ENCODE data around the gene DOP1B.
"Not testable (repeated sequence)": the region's sequence is repeated elsewhere in the genome, so short reads cannot be mapped to it uniquely, and the experiment has no call there.

The DOP1B gene

DNA sequence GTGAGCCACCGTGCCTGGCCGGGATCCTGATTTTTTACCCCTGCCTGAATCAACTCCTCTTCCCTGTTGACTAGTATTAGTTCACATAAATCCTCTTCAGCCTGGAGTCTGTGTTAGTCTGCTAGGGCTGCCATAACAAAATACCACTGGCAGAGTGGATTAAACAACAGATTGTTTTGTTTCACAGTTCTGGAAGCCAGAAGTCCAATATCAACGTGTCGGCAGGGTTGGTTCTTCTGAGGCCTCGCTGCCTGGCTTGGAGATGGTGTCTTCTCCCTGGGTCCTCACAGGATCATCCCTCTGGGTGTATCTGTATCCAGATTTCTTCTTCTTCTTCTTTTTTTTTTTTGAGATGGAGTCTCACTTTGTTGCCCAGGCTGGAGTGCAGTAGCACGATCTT, 18.2 kb downstream of the DOP1B start:
- DNase-seq, result no peak

DNA sequence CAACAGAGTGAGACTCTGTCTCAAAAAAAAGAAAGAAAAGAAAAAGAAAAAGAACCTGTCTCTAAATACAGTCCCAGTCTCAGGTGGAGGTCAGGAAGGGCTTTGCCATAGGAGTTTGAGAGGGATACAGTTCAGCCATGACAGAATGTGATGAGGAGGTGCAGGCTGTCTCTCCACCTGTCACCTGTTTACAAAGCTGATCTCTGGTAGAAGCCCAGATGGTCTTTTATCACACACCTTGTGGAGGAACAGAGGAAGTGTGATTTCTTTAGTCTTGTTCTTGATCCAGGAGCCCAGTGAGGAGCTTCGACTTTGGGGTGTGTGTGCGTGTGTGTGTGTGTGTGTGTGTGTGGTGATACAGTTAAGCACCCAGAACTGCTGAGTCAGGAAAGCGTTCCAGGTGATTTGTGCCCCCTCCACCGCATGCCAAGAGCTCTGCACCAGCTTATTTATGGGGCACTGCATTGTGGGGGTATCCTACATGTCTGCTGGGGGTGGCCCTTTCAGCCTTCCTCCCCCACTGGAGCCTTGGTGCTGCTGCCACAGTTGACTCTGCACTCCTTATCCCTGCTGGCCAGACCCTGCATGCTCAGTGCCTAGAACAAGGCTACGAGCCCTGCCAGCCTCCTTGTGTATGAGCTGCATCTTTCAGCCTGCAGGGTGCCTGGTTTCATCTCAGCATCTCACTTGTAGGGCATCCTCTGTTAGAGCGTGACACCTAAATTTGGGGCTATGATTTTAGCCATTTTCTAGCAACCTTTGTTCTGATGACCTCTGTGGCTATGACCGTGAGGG, 19.3 kb downstream of the DOP1B start:
- no peak for DNase-seq

DNA sequence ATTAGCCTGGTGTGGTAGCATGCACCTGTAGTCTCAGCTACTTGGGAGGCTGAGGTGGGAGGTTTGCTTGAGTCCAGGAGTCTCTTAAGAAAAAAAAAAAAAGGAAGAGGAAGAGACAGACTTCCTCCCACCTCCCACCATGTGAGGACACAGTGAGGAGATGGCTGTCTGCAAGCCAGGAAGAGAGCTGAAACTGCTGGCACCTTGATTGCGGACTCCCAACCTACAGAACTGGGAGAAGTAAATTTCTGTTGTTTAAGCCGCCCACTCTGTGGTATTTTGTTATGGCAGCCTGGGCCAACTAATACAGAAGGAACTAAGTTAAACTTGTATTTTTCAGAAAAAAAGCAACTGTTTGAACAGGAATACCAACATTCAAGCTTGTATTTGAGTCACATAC, 21.7 kb downstream of the DOP1B start:
- no peak for DNase-seq

DNA sequence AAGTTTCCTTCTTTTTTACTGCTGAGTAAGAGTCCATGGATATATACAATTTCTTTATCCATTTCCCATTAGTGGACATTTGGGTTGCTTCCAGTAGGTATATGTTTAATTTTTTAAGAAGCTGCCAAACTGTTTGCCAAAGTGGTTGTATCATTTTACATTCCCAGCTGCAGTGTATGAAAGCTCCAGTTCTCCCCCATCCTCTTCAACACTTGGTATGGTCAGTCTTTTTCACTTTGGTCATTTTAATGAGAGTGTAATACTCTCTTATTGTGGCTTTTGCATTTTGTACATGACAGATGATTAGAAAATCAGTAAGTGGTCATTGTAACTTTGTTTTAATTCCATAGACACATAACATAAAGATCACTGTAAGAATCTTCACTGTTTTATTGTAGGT, 22.5 kb downstream of the DOP1B start:
- no peak for DNase-seq

DNA sequence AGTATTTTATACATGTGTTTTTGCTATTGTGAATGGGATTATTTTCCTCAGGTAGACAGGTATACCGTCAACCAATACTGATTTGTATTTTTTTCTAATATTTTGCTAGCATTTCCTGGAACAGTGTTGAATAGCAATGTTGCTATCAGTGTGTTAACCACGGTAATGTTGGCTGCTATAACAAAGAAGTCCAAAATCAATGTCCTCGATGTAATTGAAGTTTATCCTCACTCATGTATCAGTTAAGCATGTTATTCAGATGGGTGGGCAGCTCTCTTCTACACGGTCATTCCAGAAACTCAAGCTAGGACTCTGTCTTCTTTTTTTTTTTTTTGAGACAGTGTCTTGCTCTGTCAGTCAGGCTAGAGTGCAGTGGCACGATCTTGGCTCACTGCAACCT, 24.3 kb downstream of the DOP1B start:
- DNase-seq, result no peak

DNA sequence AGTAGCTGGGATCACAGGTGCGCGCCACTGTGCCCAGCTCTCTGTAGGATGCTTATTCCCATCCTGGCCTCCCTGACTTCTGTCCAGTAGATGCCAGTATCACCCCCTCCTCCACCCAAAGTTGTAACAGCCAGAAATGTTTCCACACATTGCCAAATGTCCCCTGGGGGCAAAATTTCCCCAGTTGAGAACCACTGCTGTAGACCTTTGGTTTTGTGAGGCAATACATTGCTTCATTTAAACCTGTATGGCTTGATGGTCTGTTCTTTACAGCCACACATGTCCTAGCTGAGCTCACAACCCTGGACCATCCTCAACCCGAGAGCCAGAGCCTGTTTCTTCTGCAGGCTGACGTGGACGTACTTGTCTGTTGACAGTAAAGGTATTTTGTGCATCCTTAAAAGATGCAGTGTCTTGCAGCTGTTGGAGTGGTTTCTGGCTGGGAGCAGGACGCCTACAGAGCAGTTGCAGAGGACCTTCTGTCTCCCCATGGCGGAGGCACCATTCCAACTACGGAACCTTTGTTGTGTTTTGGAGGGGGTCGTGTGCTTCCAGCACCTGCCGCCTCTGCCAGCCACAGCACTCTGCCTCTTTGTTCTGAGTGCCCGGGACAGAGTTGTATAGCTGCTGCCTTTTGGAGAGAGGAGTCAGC, 26.6 kb downstream of the DOP1B start:
- DNase-seq, result no peak

DNA sequence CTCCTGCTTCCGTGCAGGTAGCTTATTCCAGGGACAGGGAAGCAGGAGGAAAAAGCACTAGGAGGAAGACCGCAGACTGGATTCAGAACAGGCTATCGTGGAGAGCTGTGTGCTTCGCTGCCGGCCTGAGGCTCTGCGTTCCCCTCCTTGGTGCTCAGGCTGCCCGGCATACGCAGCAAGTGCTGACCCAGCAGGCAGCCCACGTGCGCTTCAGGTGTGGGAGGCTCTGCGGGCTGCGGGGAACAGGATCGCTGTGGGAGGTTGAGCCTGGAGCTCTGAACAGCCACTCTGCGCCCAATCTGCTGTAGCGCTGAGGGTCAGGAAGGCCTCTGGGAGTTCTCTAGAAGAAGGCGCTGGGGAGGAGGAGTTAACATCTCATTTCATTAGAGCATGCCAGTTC, 27.9 kb downstream of the DOP1B start:
- no peak for DNase-seq

DNA sequence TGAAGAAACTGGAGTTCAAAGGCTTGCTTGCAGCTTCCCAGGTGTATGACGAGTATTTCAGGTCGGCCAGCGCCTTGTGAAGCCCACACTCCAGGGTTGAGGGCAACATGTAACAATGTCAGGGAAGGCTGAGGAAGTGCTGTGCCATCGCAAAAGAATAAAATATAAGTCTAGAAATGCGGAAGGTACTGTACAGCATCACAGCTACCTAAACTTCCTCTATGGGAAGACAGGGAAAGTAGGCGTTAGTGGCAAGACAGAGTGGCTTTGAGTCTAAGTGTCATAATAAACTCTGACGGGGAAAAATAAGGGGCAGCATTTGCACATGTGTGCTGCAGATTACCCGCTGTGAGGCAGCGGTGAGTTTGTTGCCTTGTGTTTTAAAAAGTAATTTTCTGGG, 28.9 kb downstream of the DOP1B start:
- no peak for DNase-seq

DNA sequence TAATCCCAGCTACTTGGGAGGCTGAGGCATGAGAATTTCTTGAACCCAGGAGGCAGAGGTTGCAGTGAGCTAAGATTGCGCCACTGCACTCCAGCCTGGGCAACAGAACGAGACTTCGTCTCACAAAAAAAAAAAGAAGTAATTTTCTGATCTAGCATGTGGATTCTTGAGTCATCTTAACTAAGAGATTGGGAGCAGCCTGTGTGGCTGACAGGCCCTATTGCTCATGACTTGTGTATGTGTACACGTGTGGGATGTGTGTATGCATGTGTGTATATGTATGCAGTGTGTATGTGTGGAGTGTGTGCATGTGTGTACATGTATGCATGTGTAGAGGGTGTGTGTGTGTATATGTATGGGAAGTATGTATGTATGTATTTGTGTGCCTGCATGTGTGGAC, 29.5 kb downstream of the DOP1B start:
- no peak for DNase-seq

DNA sequence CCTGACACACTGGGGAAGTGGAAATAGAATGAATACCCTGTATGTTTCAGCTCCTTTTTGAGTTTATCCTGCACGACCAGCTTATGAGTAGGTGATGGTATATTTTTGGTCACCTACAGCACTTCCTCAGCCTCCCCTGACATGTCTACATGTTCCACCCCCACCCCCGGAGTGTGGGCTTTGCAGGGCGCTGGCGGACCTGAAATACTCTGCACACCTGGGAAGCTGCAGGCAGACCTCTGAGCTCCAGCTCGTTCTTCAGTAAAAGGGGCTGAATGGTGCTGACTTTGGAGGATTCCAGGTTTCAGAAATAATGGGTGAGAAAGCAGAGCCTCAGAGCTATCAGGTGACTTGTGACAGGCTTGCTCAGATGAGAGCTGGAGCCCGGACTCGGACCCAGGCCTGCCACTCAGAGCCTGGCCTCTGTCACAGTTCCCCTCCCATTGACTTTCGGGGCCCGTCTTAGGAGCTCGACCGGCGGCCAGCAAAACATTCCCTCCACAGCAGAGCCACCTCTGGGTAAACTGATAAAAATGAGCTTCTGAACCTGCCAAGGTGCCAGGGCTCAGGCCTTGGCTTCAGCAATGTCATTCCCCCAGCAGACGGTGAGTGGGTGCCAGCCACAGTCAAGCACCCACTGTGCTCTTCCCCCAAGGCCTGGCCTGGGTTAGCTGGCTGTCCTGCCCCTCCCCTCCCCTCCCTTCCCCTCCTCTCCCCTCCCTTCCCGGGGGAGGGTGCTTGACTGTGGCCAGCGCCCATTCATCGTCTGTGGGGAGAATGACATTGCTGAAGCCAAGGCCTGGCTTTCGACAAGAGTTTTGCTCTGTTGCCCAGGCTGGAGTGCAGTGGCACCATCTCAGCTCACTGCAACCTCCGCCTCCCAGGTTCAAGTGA, 30.1 kb downstream of the DOP1B start:
- no peak for DNase-seq

DNA sequence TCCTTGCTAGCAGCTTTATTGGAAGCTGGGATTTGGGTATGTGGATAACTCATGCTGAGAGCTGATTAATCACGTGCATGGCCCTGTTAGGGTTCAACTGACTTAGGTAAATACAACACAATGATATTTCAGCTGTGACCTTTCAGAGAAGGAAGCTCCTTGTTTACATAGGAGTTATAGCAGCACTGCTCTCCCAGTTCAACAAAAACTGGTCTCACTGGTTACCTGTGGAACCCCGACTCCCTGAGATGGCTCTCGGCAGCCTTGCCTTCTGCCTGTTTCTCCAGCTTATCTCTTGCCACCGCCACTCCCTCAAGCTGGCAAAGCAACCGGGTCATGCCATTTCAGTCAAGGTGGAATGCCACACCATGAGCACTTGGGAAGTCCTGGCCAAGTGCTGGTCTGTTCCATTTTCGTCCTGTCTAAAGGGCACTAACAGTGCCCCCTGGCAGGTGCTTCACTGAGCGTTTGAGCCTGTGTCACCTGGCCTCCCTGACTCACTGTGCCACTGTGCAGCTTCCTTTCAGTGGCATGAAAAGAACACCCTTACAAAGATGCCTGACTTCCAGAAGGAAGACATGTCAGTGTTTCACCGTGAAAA, 31.6 kb downstream of the DOP1B start:
- peak; percentile 18 to 64 for DNase-seq

DNA sequence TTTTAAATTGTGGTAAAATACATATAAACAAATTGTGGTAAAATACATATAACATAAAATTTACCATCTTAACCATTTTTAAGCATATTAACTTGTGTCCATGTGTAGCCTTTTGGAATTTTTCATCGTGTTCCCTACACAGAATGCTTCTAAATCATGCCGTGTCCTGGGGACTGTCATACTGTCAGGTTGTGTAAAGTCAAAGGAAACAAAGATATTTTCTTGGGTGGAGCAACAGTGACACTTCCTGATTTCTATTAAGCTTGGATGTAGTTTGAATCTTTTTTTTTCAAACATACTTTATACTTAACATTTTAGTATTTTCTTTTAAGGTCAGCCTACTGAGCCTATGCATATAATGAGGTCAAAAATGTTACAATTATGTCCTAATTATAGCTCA, 32.3 kb downstream of the DOP1B start:
- no peak for DNase-seq

DNA sequence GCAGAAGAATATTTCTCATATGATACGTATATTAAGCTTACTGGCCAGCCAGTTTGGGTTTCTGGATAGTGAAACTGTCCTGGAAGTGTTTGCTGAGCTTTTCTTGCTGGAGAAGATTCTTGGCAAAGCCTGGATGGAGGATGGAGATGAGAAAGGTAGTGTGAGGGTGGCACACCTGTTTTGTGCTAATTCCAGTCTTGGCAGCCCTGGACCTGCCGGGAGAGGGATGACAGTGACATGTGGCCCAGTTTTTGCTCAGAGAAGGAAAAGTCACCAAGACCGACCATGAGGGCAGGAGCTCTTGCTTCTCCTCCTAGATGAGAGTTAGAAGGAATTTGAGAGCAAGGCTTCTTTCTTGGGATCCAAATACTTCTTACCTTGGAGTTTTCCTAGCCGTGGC, 34.1 kb downstream of the DOP1B start:
- DNase-seq, result no peak

DNA sequence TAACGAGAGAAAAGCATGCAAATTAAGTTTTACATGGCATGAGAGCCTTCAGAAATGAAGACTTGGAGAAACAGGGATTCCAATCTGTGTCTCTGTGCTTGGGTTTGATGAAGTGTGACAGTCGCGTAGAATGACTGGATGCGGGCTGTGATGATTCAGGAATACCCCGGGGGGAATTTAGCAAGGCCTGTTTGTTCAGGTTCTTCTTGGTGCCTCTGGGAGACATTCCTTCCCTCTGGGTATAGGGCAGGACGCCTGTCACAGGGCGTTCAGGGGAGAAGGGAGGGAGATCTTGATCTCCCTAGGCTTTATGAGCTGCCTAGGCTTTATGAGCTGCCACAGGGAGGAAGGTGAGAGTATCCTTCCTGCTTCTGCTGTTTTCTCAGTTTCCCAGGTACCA, 36.6 kb downstream of the DOP1B start:
- no peak for DNase-seq

DNA sequence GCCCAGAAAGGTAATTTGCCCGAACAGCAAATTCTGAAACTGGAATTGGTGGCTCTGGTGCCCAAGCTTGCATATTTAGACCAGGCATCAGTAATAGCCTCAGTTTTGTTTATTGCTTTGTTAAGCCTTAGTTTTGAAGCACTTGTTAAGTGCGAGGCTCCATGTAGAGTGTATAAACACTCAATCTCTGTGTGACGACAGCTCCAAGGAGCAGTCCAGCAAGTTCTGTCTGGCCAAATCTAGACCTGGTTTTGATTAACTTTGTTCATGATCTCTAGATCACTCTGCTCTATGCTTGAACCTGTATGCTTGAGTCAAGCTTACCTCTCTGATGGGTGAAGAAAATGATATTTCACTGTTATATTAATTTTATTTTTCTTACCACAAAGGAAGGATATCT, 37.4 kb downstream of the DOP1B start:
- DNase-seq, result no peak

DNA sequence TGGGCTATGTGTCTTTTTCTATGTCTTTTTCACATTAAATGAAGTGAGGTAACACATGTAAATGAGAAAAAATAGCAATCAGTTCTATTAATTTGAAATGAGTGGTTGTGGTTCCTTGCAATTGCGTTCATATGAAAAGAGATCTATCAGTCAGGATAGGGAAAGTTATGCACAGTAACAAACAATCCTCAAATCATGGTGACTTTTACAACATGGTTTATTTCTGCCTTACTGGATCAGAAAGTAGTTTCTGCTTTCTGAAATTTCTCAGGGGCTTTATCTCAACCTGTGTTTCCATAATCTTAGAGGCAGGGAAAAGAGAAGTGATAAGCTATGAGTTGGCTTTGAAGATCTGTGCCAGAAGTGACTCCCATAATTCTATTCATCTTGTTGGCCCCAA, 39.0 kb downstream of the DOP1B start:
- DNase-seq, result no peak

DNA sequence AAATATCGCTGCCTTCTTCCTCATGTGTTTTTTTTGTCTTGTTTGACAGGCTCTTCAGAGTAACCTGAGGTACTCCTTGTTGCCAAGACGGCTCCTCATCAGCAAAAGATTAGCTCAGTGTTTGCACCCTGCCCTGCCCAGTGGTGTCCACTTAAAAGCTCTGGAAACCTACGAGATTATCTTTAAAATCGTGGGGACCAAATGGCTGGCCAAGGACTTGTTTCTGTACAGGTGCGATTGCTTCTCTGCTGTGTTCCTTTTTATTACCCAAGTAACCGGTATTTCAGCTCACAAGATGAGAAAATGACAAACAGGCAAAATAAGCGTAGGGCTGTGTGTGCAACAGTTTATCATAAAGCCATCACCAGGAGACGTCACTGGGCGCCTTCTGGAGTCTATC, 42.4 kb downstream of the DOP1B start:
- no peak for DNase-seq

DNA sequence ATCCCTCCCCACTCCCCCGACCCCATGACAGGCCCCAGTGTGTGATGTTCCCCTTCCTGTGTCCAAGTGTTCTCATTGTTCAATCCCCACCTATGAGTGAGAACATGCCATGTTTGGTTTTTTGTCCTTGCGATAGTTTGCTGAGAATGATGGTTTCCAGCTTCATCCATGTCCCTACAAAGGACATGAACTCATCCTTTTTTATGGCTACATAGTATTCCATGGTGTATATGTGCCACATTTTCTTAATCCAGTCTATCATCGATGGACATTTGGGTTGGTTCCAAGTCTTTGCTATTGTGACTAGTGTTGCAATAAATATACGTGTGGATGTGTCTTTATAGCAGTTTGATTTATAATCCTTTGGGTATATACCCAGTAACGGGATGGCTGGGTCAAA, 43.0 kb downstream of the DOP1B start:
- DNase-seq, result not testable (repeated sequence)

DNA sequence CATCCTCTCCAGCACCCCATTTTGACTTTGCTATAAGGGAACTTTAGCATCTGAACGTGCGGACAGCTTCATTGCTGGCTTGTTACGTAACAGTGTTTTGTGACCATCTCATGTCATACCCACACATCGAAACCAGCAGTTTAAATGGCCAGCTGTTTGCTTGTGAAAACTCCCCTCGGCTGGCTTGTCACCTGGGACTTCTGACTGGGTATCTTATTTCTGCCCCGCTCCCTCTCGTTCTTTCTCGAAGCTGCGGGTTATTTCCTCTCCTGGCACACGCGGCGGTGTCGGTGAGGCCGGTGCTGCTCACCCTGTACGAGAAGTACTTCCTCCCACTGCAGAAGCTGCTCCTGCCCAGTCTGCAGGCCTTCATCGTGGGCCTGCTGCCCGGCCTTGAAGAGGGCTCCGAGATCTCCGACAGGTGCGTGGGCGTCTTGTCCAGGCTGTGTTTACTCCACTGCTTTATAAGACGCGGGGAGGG, 43.5 kb downstream of the DOP1B start:
- DNase-seq, result no peak

DNA sequence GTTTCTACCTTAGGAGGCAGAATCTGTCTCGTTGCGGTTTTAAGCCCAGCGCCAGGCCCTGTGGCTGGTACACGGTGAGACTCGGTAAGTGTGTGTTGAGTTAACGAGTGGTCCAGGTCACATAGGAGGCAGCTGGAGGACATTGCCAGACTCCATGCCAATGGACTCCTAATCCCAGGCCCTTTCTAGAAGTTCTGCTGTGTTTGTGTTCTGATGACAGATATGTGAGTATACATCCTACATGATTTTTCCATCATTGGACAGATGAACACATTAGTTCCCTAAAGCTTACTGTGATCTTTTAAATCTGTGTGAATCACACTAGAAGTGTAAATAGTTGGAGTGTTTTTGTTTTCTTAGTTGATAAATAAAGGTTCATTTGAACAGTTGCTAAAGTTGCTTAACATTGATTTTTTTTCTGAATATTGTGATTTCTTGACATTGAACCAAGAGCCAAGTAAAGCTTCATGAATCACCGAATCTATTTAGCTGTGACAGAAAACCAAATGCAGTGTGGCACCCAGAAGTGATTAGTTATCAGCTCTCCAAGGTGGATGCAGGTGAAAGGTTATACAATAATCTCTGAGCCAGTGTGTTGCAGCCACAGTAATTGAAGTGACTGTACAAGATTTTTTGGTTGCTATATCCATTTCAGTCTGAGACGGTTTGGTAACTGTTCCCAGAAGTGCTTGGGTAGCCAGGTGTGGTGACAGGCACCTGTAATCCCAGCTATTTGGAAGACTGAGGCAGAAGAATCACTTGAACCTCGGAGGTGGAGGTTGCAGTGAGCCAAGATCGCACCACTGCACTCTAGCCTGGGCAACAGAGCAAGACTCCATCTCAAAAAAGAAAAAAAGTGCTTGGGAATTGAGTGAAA, 46.3 kb downstream of the DOP1B start:
- no peak for DNase-seq

DNA sequence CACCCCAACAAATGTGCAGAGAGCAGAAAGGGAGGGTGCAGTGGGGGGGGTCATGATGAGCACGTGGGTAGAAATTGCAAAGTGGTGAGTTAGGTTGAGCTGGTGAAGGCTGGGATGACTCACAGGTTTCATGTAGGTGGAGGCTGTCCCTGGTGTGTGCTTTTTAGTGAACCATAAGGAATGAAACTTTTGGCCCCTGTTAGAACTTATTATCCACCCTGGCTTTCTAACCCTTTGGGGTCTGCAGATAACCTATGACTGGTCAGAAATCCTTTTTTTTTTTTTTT, 46.9 kb downstream of the DOP1B start:
- no peak for DNase-seq

DNA sequence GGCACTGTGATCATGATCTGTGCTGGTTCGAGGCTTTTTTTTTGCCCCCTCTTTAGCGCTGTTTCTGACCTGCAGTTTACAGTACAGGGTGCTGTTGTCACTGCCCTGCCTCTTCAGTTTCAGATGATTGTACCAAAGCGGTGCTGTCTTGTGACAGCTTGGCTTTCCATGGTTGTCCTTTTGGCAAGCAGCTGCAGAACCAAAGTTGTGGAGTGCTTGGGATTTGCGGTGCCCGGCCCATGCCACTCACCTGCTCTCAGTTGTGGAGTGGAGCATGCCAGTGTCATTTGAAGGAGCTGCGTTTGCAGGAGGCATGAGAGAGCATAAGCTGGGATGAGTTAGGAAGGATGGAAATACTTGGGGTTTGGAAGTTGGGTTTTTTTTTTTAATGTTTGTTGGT, 48.4 kb downstream of the DOP1B start:
- DNase-seq, result no peak

DNA sequence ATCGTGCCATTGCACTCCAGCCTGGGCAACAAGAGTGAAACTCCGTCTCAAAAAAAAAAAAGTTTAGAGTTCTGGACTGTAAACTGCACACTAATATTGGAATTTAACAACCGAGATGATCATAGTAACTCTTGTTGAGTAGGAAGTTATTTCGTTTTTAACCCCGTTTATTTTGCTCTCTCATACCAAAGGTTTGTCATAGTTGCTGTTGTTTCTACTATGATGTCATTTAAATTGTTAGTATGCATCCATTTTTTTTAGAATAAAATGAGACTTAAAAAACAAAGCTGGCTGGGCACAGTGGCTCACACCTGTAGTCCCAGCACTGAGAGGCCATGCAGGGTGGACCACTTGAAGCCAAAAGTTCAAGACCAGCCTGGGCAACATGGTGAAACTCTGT, 49.3 kb downstream of the DOP1B start:
- DNase-seq, result no peak

Measured in NCI-H2081 (cell line).